Measurements from ENCODE around the gene NUMB.

DNA sequence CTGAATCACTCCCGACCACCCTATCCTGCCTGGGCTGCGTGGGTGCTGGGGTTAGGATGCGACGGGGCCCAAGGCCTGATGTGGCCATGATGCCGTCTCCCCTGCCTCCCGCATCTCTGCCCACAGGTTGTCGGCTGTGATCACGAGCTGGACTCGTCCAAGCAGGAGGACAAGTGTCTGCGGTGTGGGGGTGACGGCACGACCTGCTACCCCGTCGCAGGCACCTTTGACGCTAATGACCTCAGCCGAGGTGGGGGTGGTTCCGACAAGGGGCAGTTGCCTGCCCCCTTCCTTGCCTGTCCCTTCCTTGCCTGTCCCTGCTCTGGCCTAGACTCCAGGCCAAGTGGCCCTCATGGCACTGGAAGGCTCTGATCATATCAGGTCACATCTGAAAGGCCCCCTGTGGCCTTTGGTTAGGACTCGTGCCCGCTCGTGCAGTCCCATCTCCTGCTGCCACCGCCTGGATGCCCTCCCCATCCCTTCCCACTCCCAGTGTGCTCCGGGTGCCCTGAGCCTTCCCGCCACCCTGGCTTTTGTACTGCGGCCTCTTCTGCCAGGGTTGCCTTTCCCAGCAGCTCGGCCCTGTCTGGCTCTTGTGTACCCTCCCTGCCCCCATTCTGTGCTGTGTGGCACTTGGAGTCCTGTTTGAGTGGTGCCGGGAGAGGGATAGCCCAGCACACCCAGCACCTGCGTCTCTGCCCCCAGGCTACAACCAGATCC lies 207.4 kb downstream of the NUMB start:
- TF ChIP-seq, protein P1, sequence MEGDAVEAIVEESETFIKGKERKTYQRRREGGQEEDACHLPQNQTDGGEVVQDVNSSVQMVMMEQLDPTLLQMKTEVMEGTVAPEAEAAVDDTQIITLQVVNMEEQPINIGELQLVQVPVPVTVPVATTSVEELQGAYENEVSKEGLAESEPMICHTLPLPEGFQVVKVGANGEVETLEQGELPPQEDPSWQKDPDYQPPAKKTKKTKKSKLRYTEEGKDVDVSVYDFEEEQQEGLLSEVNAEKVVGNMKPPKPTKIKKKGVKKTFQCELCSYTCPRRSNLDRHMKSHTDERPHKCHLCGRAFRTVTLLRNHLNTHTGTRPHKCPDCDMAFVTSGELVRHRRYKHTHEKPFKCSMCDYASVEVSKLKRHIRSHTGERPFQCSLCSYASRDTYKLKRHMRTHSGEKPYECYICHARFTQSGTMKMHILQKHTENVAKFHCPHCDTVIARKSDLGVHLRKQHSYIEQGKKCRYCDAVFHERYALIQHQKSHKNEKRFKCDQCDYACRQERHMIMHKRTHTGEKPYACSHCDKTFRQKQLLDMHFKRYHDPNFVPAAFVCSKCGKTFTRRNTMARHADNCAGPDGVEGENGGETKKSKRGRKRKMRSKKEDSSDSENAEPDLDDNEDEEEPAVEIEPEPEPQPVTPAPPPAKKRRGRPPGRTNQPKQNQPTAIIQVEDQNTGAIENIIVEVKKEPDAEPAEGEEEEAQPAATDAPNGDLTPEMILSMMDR (IDR thresholded peaks at IDR 0.05), result no peak
- TF ChIP-seq POLR2A (IDR thresholded peaks at IDR 0.05) (no peak), POLR2AphosphoS5 (IDR thresholded peaks at IDR 0.05) (no peak), EP300 (IDR thresholded peaks at IDR 0.05) (no peak)
